Fibroblast of lung (primary cell): ENCODE data around the gene MGLL.

Experiments used
- CTCF ChIP-seq, 2 donors: IDR thresholded peaks in 1 of 2; conservative IDR thresholded peaks in 1 of 2; 1 replicate in 1 of 2; 2 replicates in 1 of 2; pipeline ENCODE4 v1.5.1; 2011 to 2012; ENCODE audit warnings: low read length in 2 of 2, control low read depth in 1 of 2, inconsistent platforms in 1 of 2, low read depth in 1 of 2, mild to moderate bottlenecking in 1 of 2
- EZH2 ChIP-seq: IDR thresholded peaks from 2 replicates; pipeline ENCODE4 v1.5.1; 2012; ENCODE audit warnings: low read length, control low read depth, mild to moderate bottlenecking; ENCODE audit errors: missing control alignments

GRCh38 chr3:127663151-127663550 is 159.2 kb downstream of the MGLL start:
- TF ChIP-seq EZH2 (no peak), CTCF (conservative IDR thresholded peaks at IDR 0.05 in 1 of 2, IDR thresholded peaks at IDR 0.05 in 1 of 2; ENCODE audit: low read depth in 1 of 2, low read length in 2 of 2) (no peak)
